HepG2 (cell line): ENCODE measurements around the gene OSBPL10. TPM values are rescaled to one million over a fixed set of nuclear protein-coding genes. Genes with fewer than 3 reads are reported as not detected.
A peak's percentile ranks its signal among the peaks of the same experiment; 100 is the strongest.

ENCODE experiments used
- FOXP1 ChIP-seq, 2 experiments: fragments of 450-650 bp in 1 of 2; IDR thresholded peaks; 2 replicates each; pipeline ENCODE4 v1.6.1; 2017 to 2018; ENCODE audit warnings: antibody characterized with exemption in 1 of 2
- IRF2 ChIP-seq: IDR thresholded peaks from 2 replicates; pipeline ENCODE4 v1.6.1; 2018; ENCODE audit warnings: missing genetic modification reagents, missing compliant biosample characterization
- PATZ1 ChIP-seq: sonication (generic); formaldehyde crosslinking; IDR thresholded peaks from 2 replicates; pipeline ENCODE4 v1.4.0; 2020; ENCODE audit warnings: missing genetic modification reagents
- PITX1 ChIP-seq: sonication (generic); formaldehyde crosslinking; IDR thresholded peaks from 2 replicates; pipeline ENCODE4 v1.5.1; 2020; ENCODE audit warnings: mild to moderate bottlenecking, missing genetic modification reagents
- SKI ChIP-seq: fragments of 450-650 bp; IDR thresholded peaks from one replicate; pipeline ENCODE4 v1.6.1; 2018; ENCODE audit warnings: mild to moderate bottlenecking; ENCODE audit not compliant: partially characterized antibody
- TMF1 ChIP-seq: sonication (generic); formaldehyde crosslinking; IDR thresholded peaks from 2 replicates; pipeline ENCODE4 v1.8.1; 2022; ENCODE audit warnings: low read depth, missing genetic modification reagents
- ZC3H4 ChIP-seq: sonication (generic); formaldehyde crosslinking; IDR thresholded peaks from 2 replicates; pipeline ENCODE4 v1.4.0; 2020; ENCODE audit warnings: missing genetic modification reagents, borderline replicate concordance
- ZFAT ChIP-seq: sonication (generic); formaldehyde crosslinking; conservative IDR thresholded peaks from 2 replicates; pipeline ENCODE4 v1.8.1; 2023; ENCODE audit warnings: missing genetic modification reagents, inconsistent platforms
- ZMAT3 ChIP-seq: sonication (generic); formaldehyde crosslinking; conservative IDR thresholded peaks from 2 replicates; pipeline ENCODE4 v1.7.0; 2021; ENCODE audit warnings: missing genetic modification reagents
- ZNF18 ChIP-seq: sonication (generic); formaldehyde crosslinking; IDR thresholded peaks from 2 replicates; pipeline ENCODE4 v1.8.0; 2022; ENCODE audit warnings: mild to moderate bottlenecking, missing genetic modification reagents; ENCODE audit not compliant: insufficient replicate concordance
- ZNF619 ChIP-seq: sonication (generic); formaldehyde crosslinking; IDR thresholded peaks from 2 replicates; pipeline ENCODE4 v1.4.0; 2020; ENCODE audit warnings: mild to moderate bottlenecking, missing genetic modification reagents
- polyA plus RNA-seq, 8 experiments: library from polyadenylated mRNA; depleted of rRNA in 3 of 8; stranded (reverse) in 7 of 8; unstranded in 1 of 8; fragments of >200 nt; fragmentation: Illumina TruSeq in 4 of 8; extraction: Trizol in 4 of 8; gene quantifications; 2 replicates each; pipeline versions ENCODE4 v1.2.1 to v1.2.3, GENCODE V29; 2011 to 2016; ENCODE audit warnings: low read depth in 4 of 8, missing spikeins in 1 of 8, mixed read lengths in 1 of 8; ENCODE audit not compliant: insufficient read depth in 1 of 8
- total RNA-seq, 5 experiments: library from RNA; depleted of rRNA; stranded (reverse); fragments of >200 nt; fragmentation: Illumina TruSeq; extraction: Trizol; gene quantifications; 2 replicates each; pipeline ENCODE4 v1.2.3, GENCODE V29; 2016; ENCODE audit warnings: low read depth in 1 of 5
- TF ChIP-seq, protein P1 (sequence below): sonication (generic); formaldehyde crosslinking; IDR thresholded peaks from 2 replicates; pipeline ENCODE4 v1.5.0; 2020; ENCODE audit warnings: mild to moderate bottlenecking, missing genetic modification reagents, borderline replicate concordance
- TF ChIP-seq, protein P2 (sequence below): sonication (generic); formaldehyde crosslinking; IDR thresholded peaks from 2 replicates; pipeline ENCODE4 v1.9.0; 2021; ENCODE audit warnings: missing genetic modification reagents, borderline replicate concordance
- TF ChIP-seq, protein P3 (sequence below): sonication (generic); formaldehyde crosslinking; IDR thresholded peaks from 2 replicates; pipeline ENCODE4 v1.5.1; 2020; ENCODE audit warnings: missing genetic modification reagents, mild to moderate bottlenecking, borderline replicate concordance

The OSBPL10 gene
- total and polyA plus RNA-seq, 2 of the 13 experiments (the other 11 are each of a cell fraction or from before 2014, with no cell fraction given): 10.3 to 28.6 TPM

- TF ChIP-seq ZMAT3 (CRISPR knock-in tag) (no peak), ZNF619 (CRISPR knock-in tag) (no peak), TMF1 (CRISPR knock-in tag) (no peak), ZFAT (CRISPR knock-in tag) (no peak), ZNF18 (CRISPR knock-in tag) (no peak), PATZ1 (CRISPR knock-in tag) (peak; percentile 73), IRF2 (no peak), ZC3H4 (CRISPR knock-in tag) (no peak), SKI (peak; percentile 60), PITX1 (no peak), FOXP1 (IDR thresholded peaks at IDR 0.05) (no peak), FOXP1 (CRISPR knock-in tag; IDR thresholded peaks at IDR 0.05) (0 out of 2 replicates have a peak, but pooled peaks have one; percentile 2)
- TF ChIP-seq, protein P1, sequence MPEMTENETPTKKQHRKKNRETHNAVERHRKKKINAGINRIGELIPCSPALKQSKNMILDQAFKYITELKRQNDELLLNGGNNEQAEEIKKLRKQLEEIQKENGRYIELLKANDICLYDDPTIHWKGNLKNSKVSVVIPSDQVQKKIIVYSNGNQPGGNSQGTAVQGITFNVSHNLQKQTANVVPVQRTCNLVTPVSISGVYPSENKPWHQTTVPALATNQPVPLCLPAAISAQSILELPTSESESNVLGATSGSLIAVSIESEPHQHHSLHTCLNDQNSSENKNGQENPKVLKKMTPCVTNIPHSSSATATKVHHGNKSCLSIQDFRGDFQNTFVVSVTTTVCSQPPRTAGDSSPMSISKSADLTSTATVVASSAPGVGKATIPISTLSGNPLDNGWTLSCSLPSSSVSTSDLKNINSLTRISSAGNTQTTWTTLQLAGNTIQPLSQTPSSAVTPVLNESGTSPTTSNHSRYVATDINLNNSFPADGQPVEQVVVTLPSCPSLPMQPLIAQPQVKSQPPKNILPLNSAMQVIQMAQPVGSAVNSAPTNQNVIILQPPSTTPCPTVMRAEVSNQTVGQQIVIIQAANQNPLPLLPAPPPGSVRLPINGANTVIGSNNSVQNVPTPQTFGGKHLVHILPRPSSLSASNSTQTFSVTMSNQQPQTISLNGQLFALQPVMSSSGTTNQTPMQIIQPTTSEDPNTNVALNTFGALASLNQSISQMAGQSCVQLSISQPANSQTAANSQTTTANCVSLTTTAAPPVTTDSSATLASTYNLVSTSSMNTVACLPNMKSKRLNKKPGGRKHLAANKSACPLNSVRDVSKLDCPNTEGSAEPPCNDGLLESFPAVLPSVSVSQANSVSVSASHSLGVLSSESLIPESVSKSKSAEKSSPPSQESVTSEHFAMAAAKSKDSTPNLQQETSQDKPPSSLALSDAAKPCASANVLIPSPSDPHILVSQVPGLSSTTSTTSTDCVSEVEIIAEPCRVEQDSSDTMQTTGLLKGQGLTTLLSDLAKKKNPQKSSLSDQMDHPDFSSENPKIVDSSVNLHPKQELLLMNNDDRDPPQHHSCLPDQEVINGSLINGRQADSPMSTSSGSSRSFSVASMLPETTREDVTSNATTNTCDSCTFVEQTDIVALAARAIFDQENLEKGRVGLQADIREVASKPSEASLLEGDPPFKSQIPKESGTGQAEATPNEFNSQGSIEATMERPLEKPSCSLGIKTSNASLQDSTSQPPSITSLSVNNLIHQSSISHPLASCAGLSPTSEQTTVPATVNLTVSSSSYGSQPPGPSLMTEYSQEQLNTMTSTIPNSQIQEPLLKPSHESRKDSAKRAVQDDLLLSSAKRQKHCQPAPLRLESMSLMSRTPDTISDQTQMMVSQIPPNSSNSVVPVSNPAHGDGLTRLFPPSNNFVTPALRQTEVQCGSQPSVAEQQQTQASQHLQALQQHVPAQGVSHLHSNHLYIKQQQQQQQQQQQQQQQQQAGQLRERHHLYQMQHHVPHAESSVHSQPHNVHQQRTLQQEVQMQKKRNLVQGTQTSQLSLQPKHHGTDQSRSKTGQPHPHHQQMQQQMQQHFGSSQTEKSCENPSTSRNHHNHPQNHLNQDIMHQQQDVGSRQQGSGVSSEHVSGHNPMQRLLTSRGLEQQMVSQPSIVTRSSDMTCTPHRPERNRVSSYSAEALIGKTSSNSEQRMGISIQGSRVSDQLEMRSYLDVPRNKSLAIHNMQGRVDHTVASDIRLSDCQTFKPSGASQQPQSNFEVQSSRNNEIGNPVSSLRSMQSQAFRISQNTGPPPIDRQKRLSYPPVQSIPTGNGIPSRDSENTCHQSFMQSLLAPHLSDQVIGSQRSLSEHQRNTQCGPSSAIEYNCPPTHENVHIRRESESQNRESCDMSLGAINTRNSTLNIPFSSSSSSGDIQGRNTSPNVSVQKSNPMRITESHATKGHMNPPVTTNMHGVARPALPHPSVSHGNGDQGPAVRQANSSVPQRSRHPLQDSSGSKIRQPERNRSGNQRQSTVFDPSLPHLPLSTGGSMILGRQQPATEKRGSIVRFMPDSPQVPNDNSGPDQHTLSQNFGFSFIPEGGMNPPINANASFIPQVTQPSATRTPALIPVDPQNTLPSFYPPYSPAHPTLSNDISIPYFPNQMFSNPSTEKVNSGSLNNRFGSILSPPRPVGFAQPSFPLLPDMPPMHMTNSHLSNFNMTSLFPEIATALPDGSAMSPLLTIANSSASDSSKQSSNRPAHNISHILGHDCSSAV (CRISPR knock-in tag): no peak
- TF ChIP-seq, protein P2, sequence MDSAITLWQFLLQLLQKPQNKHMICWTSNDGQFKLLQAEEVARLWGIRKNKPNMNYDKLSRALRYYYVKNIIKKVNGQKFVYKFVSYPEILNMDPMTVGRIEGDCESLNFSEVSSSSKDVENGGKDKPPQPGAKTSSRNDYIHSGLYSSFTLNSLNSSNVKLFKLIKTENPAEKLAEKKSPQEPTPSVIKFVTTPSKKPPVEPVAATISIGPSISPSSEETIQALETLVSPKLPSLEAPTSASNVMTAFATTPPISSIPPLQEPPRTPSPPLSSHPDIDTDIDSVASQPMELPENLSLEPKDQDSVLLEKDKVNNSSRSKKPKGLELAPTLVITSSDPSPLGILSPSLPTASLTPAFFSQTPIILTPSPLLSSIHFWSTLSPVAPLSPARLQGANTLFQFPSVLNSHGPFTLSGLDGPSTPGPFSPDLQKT: no peak
- TF ChIP-seq, protein P3, sequence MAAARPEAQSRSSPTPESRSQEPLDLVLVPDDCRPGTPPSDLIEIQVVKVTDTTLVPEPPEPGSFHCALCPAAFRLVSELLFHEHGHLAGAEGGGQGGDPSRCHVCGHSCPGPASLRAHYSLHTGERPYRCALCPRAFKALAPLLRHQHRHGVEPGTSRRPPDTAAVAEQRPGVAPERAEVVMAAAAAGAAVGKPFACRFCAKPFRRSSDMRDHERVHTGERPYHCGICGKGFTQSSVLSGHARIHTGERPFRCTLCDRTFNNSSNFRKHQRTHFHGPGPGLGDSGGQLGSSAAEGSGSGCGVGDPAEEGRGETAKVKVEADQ (CRISPR knock-in tag): no peak
Measured at GRCh38 chr3:31848163-31848818, 132.8 kb downstream of the OSBPL10 start (continued).
